Measurements from ENCODE around the gene AGBL4.

The AGBL4 gene

GRCh38 chr1:48488721-48489120 lies 1535.0 kb downstream of the AGBL4 start:
- no peaks in the 10 kb centered on the region for H3K36me3 ChIP-seq
- no peaks in the 10 kb centered on the region for H3K9me3 ChIP-seq
- H3K4me1 ChIP-seq (ENCODE audit: control insufficient read depth in 1 of 2, insufficient read depth in 1 of 2, low read depth in 1 of 2, low read length in 1 of 2), result no peaks in the 10 kb centered on the region
- no peak overlapping the region for H3K27ac ChIP-seq
- H3K27me3 ChIP-seq, result no peaks in the 10 kb centered on the region
- TF ChIP-seq CTCF (IDR thresholded peaks at IDR 0.05), result no peak
- no peak overlapping the region for H3K4me3 ChIP-seq (ENCODE audit: low read depth in 1 of 2, low read length in 1 of 2)

All from neutrophil (primary cell).